ENCODE measurements around the gene UGGT2.
"Not testable (repeated sequence)": the region's sequence is repeated elsewhere in the genome, so short reads cannot be mapped to it uniquely, and the experiment has no call there.

The UGGT2 gene, protein sequence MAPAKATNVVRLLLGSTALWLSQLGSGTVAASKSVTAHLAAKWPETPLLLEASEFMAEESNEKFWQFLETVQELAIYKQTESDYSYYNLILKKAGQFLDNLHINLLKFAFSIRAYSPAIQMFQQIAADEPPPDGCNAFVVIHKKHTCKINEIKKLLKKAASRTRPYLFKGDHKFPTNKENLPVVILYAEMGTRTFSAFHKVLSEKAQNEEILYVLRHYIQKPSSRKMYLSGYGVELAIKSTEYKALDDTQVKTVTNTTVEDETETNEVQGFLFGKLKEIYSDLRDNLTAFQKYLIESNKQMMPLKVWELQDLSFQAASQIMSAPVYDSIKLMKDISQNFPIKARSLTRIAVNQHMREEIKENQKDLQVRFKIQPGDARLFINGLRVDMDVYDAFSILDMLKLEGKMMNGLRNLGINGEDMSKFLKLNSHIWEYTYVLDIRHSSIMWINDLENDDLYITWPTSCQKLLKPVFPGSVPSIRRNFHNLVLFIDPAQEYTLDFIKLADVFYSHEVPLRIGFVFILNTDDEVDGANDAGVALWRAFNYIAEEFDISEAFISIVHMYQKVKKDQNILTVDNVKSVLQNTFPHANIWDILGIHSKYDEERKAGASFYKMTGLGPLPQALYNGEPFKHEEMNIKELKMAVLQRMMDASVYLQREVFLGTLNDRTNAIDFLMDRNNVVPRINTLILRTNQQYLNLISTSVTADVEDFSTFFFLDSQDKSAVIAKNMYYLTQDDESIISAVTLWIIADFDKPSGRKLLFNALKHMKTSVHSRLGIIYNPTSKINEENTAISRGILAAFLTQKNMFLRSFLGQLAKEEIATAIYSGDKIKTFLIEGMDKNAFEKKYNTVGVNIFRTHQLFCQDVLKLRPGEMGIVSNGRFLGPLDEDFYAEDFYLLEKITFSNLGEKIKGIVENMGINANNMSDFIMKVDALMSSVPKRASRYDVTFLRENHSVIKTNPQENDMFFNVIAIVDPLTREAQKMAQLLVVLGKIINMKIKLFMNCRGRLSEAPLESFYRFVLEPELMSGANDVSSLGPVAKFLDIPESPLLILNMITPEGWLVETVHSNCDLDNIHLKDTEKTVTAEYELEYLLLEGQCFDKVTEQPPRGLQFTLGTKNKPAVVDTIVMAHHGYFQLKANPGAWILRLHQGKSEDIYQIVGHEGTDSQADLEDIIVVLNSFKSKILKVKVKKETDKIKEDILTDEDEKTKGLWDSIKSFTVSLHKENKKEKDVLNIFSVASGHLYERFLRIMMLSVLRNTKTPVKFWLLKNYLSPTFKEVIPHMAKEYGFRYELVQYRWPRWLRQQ (N-terminal part only)

GRCh38 chr13:96053003-96053703, at the start of gene UGGT2:
TSS of gene UGGT2 (minus strand) at chr13:96053401. CDS start at chr13:96053312, 89 bp downstream.
- no peak for DNase-seq

DNA sequence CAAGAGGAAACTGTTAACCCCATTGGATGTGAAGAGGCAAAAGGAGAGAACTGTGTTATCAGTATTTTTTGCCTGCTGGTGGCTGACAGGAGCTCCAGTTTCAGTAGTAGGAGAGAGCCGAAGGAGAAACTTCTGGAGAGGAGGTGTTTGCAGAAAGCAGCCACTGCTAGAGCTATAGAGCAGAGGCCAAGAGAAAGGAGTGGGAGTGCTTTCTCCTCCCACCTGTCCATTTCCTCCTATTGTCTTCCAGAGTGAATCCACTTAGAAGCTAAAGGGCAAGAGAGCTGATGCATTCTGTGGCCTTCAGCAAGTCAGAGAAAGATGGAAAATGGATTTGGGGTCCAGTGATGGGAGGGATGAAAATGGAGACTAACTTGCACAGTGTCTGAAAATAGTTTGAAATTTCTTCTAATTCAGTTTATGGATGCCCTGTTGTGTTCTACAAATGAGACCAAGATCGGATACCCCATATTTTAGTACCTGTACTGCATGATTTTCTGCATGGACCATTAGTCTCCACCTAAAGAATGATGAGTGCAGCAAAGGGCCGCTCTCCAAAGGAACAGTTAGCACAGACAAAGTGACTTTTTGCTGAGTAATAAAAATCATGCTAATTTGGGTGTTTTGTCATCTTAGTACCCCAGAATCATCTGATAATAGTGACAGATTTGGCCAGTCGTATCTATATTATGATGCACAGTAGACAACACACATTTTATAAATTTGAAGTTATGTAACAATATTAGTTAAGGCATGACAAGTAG, 47.4 kb upstream of the UGGT2 start:
- DNase-seq, result no peak

DNA sequence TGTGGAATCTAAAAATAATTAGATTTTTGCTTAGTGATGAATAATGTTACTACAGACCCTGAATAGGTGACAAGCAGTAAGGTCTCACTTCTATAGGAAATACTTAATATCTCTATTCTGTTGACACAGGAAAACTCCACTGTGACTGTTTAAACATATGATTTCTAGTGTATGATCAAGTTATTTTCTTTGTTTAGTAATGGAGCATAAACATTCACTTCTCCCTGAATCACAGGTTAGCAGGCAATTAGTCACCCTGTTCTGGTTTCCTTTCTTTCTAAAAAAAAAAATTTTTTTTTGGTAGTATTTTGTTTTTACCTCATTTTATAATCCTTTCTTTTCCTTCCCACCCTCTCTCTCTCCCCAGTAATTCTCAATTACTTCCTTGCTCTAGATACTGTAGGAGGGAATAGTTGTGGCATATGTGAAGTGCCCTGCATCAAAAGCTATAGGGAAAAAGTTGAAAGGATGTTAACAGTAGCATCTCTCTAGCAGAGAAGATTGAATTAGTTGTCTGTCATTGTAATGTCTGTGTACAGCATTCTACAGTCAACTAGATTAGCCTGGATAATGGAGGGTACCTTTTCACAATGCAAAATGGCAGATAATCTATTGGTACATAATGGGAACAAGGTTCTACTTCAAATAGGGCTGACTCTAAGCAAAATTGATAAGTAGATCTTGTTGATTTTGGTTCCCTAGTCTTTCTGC, 40.2 kb upstream of the UGGT2 start:
- DNase-seq, result no peak

- DNase-seq, result no peak
These were observed 38.2 kb upstream of the UGGT2 start for GRCh38 chr13:96091164-96092117.

- no peak for DNase-seq
These were observed 37.3 kb upstream of the UGGT2 start for GRCh38 chr13:96090240-96091101.

DNA sequence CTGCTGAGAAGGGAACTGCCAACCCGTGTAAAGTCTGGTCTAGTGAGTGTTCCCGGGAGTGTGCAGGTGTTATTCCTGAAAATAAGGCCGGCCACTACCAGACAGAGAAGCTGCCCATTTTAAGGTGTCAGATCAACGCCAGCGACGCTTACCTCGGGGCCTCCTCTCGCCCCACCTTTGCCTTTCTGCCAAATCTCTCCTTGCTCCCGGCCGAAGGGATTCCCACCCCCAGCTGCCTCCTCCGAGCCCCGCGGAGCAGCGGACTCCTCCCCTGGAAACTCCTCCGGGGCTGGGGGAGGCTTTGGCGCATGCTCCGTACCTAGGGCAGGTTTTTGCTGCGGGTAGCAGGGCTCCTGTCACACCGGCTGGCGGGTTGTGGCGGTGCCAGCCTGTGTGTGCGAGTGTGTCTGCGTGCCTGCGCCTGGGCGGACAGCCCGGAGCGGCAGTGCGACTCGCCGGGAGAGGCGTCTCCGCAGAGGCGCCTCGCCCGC, 36.6 kb upstream of the UGGT2 start, which contains the start of gene HS6ST3:
TSS of gene HS6ST3 (plus strand) at position 359 of the 491 bp plus-strand sequence.
- DNase-seq, result peak in 1 of 2 experiments; percentile 2

DNA sequence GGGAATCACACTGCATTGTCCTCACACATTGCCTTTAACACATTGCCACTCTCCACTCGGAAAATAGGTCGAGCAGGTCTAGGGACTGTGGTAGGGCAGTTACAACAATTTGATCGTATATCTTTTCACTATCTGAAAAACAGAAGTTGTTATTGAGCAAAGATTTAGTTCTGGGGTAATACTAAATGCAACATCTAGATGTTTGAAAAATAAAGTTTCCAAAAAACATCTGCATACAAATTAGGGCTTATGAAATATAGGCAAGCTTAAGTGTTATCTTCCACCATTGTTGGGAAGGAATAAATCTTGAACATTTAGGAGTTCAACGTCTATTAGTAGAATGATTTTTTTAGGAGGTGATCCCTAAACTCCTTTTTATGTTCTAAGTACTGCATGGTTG, 35.9 kb upstream of the UGGT2 start:
- no peak for DNase-seq

DNA sequence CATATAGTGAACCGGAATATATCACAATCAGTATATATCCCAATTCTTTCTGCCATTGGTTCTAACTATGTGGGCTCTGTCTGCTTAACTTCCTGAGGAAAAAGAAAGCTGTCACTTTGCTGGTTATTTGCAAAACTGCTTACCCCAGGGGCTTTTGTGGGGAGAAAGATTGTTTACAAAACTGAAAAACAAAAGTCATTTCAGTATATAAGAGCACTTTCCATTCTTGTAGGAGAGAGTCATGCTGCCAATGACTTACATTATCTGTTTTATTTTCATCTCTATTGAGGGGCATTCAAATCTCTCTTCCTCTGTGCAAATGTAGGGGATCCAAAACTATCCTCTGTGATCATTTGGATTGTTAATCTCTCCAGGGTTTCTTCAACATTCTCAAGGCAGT, 33.5 kb upstream of the UGGT2 start:
- DNase-seq, result no peak

- DNase-seq, result no peak
These were observed 29.4 kb upstream of the UGGT2 start for GRCh38 chr13:96082640-96083039.

GRCh38 chr13:96081888-96082287, 28.7 kb upstream of the UGGT2 start:
- DNase-seq, result no peak

GRCh38 chr13:96080676-96081075, 27.5 kb upstream of the UGGT2 start:
- DNase-seq, result no peak

- DNase-seq, result peak; percentile 36 to 62
These were observed 22.8 kb upstream of the UGGT2 start for GRCh38 chr13:96075953-96076543.

DNA sequence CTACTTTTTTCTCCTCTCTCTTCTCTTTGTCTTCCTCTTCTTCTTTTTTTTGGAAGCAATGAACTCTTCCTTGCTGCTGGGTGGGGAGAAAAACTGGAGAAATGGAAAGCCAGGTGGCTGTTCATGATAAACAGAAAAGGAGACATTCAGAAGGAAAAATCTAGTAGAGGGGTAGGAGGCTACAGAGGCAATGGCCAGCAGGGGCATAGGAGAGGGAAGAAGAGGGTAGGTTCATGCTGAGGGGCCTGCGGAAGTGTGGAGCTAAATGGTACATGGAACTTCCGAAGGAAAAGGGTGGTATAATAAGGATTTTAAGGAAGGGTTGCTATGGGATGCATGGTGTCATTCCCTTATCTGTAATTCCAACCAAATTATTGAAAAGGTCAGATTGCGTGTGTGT, 19.2 kb upstream of the UGGT2 start:
- no peak for DNase-seq

GRCh38 chr13:96071504-96071903, 18.3 kb upstream of the UGGT2 start:
- DNase-seq, result no peak

DNA sequence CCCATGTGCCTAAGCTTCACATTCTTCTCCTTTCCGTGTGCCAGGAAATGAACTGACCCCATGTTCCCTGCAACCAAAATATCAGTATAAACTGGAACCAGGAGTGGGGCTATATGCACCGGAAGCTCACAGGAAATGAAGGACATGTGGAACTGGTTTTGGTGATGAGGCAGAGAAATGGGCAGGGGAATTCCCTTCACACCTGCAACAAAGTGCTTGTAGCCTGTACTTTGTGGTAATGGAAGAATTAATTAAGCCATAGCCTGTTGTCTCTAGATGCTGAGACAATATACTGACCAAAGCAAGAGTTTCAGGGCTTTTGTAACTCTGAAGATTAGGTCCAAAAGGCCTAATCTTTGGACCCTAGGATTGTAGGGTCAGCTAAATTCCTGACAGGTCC, 15.5 kb upstream of the UGGT2 start:
- DNase-seq, result no peak

DNA sequence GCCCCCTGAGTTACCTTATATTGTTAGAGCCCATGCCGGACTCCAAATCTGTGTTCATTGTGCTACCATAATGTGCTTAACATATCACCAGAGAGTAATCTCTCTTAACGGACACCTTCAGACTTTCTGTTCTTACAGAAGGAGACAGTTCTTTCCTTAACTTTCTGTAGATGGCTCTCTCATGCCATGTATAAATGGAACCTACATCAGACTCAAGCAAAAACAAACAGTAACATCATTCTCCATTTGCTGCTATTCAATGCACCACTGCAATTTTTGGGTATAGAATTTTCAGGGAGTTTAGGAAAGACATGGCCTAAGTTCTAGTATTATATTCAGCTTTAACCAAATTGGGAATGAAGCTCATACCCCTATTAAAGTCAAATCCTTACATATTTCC, 12.6 kb upstream of the UGGT2 start:
- DNase-seq, result no peak

GRCh38 chr13:96052656-96053002, 572 bp downstream of the UGGT2 start:
- DNase-seq, result no peak

- DNase-seq, result not testable (repeated sequence)
These were observed 1.3 kb downstream of the UGGT2 start for GRCh38 chr13:96051946-96052345.
